A549 (cell line): ENCODE measurements around the gene TOX2. TPM values are rescaled to one million over a fixed set of nuclear protein-coding genes. Genes with fewer than 3 reads are reported as not detected.
A peak's percentile ranks its signal among the peaks of the same experiment; 100 is the strongest.

Experiments
- ATAC-seq, 2 experiments: fragments of 200-7000 bp in 1 of 2; fragments of >200 bp in 1 of 2; cut with Nextera tagmentation in 1 of 2; cut with Tn5 transposase in 1 of 2; 3 replicates each; pipeline versions ENCODE4 v1.8.0 to v1.9.1; 2018 to 2020; ENCODE audit warnings: mild to moderate bottlenecking in 1 of 2, moderate library complexity in 1 of 2
- CTCF ChIA-PET: fragments of 300-600 bp; sonication (Branson Sonifier 250); formaldehyde crosslinking; extraction: SDS; loops from one replicate; lab custom pipeline; 2021; ENCODE audit warnings: antibody characterized with exemption, inconsistent platforms; lab: Yijun Ruan, JAX
- POLR2A ChIA-PET: fragments of 350-600 bp; formaldehyde crosslinking; extraction: SDS; loops from one replicate; lab custom pipeline; 2021; ENCODE audit warnings: antibody characterized with exemption, inconsistent platforms; lab: Yijun Ruan, JAX
- DNase-seq, 2 experiments: peaks; one replicate each; pipeline versions ENCODE4 v3.0.0 to v3.0.0-alpha.2; 2011 to 2016; ENCODE audit warnings: low read depth in 1 of 2, low spot score in 1 of 2
- FAIRE-seq: peaks from 2 replicates; lab custom pipeline; 2011; peaks lifted over from hg19 to GRCh38; lab: Jason Lieb, UNC
- H3K27ac ChIP-seq, 2 experiments: fragments of >200 bp; sonication (Bioruptor Twin); formaldehyde crosslinking; 3 replicates each; pipeline ENCODE4 v1.5.1; 2016 to 2017
- H3K4me1 ChIP-seq: fragments of >200 bp; sonication (Bioruptor Twin); formaldehyde crosslinking; 3 replicates; pipeline ENCODE4 v1.6.1; 2016
- H3K4me2 ChIP-seq: fragments of >200 bp; sonication (Bioruptor Twin); formaldehyde crosslinking; 3 replicates; pipeline ENCODE4 v1.6.1; 2016
- H3K4me3 ChIP-seq: fragments of >200 bp; sonication (Bioruptor Twin); formaldehyde crosslinking; 3 replicates; pipeline ENCODE4 v1.5.1; 2016
- H3K9me3 ChIP-seq: fragments of >200 bp; sonication (Bioruptor Twin); formaldehyde crosslinking; 3 replicates; pipeline ENCODE4 v1.6.1; 2016
- BHLHE40 ChIP-seq: IDR thresholded peaks from 2 replicates; pipeline ENCODE4 v1.6.1; 2012; ENCODE audit warnings: low read depth, low read length, inconsistent platforms
- MYC ChIP-seq: IDR thresholded peaks from 2 replicates; pipeline ENCODE4 v1.6.1; 2012; ENCODE audit warnings: mild to moderate bottlenecking, inconsistent platforms, low read length, improper control_type of control experiment, borderline replicate concordance
- NFE2L2 ChIP-seq: fragments of 150-350 bp; conservative IDR thresholded peaks from 2 replicates; pipeline ENCODE4 v1.6.1; 2014; ENCODE audit warnings: low read length
- RAD21 ChIP-seq, 2 experiments: fragments of >200 bp in 1 of 2; sonication (Bioruptor Twin) in 1 of 2; formaldehyde crosslinking in 1 of 2; IDR thresholded peaks in 1 of 2; conservative IDR thresholded peaks in 1 of 2; 2 replicates in 1 of 2; 3 replicates in 1 of 2; pipeline ENCODE4 v1.6.1; 2012 to 2018; ENCODE audit warnings: inconsistent platforms in 1 of 2
- RCOR1 ChIP-seq: fragments of 150-350 bp; IDR thresholded peaks from 2 replicates; pipeline ENCODE4 v1.6.1; 2014; ENCODE audit warnings: antibody characterized with exemption, low read length, low read depth
- RFX5 ChIP-seq: fragments of 450-650 bp; IDR thresholded peaks from 2 replicates; pipeline ENCODE4 v1.7.1; 2014; ENCODE audit warnings: antibody characterized with exemption, mild to moderate bottlenecking, moderate library complexity
- SMC3 ChIP-seq: fragments of >200 bp; sonication (Bioruptor Twin); formaldehyde crosslinking; IDR thresholded peaks from 3 replicates; pipeline ENCODE4 v1.6.1; 2018; ENCODE audit warnings: inconsistent platforms
- TP53 ChIP-seq: fragments of 250-450 bp; sonication (Bioruptor Pico); IDR thresholded peaks from 2 replicates; pipeline ENCODE4 v1.5.0; 2021; ENCODE audit warnings: mild to moderate bottlenecking, moderate library complexity
- ZC3H11A ChIP-seq: fragments of 450-650 bp; IDR thresholded peaks from 2 replicates; pipeline ENCODE4 v1.6.1; 2014; ENCODE audit warnings: antibody characterized with exemption, mild to moderate bottlenecking
- ZSCAN20 ChIP-seq: fragments of 250-450 bp; sonication (Bioruptor Pico); IDR thresholded peaks from 2 replicates; pipeline ENCODE4 v1.8.0; 2022; ENCODE audit warnings: mild to moderate bottlenecking, moderate library complexity
- WGBS: methylation state at CpG from one replicate; pipeline ENCODE4 v1.1.6; 2017; ENCODE audit errors: missing lambda C conversion rate; 5-methylcytosine and 5-hydroxymethylcytosine counted together
- polyA plus RNA-seq, 4 experiments: library from polyadenylated mRNA; depleted of rRNA in 3 of 4; stranded (reverse); fragments of >200 nt; fragmentation: RNase III in 1 of 4; extraction: RNeasy Plus Mini Kit Qiagen cat#74134 plus additional on column Dnase treatment in 1 of 4; gene quantifications; 2 replicates in 3 of 4; 3 replicates in 1 of 4; pipeline ENCODE4 v1.2.3, GENCODE V29; 2011 to 2017
- TF ChIP-seq, protein P1 (sequence below): IDR thresholded peaks from 2 replicates; pipeline ENCODE4 v1.6.1; 2012; ENCODE audit warnings: low read depth, borderline replicate concordance
- TF ChIP-seq, protein P2 (sequence below): fragments of >200 bp; sonication (Bioruptor Twin); formaldehyde crosslinking; IDR thresholded peaks from 3 replicates; pipeline ENCODE4 v1.5.1; 2016
- TF ChIP-seq, protein P3 (sequence below): fragments of >200 bp; sonication (Bioruptor Twin); formaldehyde crosslinking; IDR thresholded peaks from 3 replicates; pipeline ENCODE4 v1.6.1; 2016
- TF ChIP-seq, protein P4 (sequence below): IDR thresholded peaks from 2 replicates; pipeline ENCODE4 v1.6.1; 2012

The TOX2 gene
- polyA plus RNA-seq, 2 of the 4 experiments (the other 2 are of a cell fraction) = 2.5 to 5.3 TPM

DNA sequence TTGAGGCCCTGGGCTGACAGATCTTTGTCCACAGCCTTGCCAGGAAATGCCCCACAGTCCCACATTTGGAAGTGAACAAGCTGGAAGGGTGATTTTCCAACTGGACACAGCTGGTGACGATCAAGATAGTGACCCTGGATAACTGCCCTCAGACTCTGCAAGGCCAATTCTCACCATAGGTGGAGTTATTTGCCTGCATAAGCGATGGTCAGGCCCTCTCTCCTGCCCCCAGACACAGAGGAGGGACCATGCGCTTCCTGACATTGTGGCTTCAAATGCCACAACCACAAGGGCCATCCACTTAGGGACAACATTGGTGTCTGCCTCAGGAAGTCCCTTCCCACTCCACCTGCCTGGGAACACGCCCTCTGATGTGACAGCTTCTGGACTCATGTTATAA, 176.4 kb downstream of the TOX2 start:
- no peak overlapping the region for H3K4me2 ChIP-seq
- TF ChIP-seq RCOR1 (no peak), ZC3H11A (no peak)
- TF ChIP-seq, protein P1, sequence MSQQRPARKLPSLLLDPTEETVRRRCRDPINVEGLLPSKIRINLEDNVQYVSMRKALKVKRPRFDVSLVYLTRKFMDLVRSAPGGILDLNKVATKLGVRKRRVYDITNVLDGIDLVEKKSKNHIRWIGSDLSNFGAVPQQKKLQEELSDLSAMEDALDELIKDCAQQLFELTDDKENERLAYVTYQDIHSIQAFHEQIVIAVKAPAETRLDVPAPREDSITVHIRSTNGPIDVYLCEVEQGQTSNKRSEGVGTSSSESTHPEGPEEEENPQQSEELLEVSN = no peak
- TF ChIP-seq, protein P2, sequence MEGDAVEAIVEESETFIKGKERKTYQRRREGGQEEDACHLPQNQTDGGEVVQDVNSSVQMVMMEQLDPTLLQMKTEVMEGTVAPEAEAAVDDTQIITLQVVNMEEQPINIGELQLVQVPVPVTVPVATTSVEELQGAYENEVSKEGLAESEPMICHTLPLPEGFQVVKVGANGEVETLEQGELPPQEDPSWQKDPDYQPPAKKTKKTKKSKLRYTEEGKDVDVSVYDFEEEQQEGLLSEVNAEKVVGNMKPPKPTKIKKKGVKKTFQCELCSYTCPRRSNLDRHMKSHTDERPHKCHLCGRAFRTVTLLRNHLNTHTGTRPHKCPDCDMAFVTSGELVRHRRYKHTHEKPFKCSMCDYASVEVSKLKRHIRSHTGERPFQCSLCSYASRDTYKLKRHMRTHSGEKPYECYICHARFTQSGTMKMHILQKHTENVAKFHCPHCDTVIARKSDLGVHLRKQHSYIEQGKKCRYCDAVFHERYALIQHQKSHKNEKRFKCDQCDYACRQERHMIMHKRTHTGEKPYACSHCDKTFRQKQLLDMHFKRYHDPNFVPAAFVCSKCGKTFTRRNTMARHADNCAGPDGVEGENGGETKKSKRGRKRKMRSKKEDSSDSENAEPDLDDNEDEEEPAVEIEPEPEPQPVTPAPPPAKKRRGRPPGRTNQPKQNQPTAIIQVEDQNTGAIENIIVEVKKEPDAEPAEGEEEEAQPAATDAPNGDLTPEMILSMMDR = no peak
- TF ChIP-seq, all 56 proteins: peak for 0
- Histone ChIP-seq H3K9me3 (no peaks in the 10 kb centered on the region), H3K4me1 (peaks cover 3% of the 10 kb centered on the region; the same call in 1 of the 3 replicates), H3K27ac (no peak overlapping the region), H3K4me3 (no peak overlapping the region)
- POLR2A ChIA-PET = no interaction called here
- CTCF ChIA-PET = interaction anchor here (0.6 to 2.9 kb wide), 9 partner anchors 9 to 660 kb away, joined by 3 to 19 read pairs (median 3); no protein-coding TSS in a partner anchor
- ATAC-seq (peak; percentile 25 to 61; a peak in 3 of 6 replicates), FAIRE-seq (no peak), DNase-seq (no peak)
- 72% methylated on average over 4 of the region's 4 CpGs for WGBS

DNA sequence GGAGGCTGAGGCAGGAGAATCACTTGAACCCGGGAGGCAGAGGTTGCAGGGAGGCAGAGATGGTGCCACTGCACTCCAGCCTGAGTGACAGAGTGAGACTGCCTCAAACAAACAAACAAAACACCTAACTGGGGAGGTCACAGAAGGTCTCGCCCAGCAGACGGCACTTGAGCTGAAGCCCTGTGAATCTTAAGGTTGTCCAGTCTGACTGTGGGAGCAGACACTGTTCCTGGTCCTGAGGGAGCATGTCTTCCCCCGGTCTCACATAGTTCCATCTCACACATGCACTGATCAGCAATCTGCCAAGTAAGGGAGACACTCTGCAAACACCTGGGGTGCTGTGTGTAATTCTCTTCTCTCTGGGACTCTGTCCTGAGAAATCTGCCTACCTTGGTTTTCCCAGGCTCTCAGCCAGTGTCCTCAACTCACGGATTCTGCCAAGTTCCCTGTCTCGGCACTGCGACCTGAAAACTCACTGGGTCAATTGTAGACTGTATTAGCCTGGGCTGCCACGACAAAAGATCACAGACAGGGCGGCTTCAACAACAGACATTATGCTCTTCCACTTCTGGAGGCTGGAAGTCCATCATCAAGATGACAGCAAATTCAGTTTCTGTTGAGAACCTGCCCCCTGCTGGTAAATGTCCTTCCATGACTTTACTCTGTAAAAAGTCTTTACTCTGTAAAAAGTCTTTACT, 178.0 kb downstream of the TOX2 start:
- Histone ChIP-seq H3K9me3 (no peaks in the 10 kb centered on the region), H3K4me3 (no peak overlapping the region), H3K4me2 (no peak overlapping the region), H3K27ac (no peak overlapping the region), H3K4me1 (peaks cover 4% of the 10 kb centered on the region; the same call in 2 of the 3 replicates)
- FAIRE-seq (no peak), ATAC-seq (peak; percentile 66 to 80; a peak in 3 of 6 replicates), DNase-seq (peak in 1 of 2 experiments; percentile 60)
- POLR2A ChIA-PET = no interaction called here
- no peak for TF ChIP-seq RFX5
- TF ChIP-seq RAD21 (conservative IDR thresholded peaks at IDR 0.05 in 1 of 2, IDR thresholded peaks at IDR 0.05 in 1 of 2) = peak; percentile 59 to 61
- TF ChIP-seq NFE2L2 = no peak
- TF ChIP-seq, protein P3, sequence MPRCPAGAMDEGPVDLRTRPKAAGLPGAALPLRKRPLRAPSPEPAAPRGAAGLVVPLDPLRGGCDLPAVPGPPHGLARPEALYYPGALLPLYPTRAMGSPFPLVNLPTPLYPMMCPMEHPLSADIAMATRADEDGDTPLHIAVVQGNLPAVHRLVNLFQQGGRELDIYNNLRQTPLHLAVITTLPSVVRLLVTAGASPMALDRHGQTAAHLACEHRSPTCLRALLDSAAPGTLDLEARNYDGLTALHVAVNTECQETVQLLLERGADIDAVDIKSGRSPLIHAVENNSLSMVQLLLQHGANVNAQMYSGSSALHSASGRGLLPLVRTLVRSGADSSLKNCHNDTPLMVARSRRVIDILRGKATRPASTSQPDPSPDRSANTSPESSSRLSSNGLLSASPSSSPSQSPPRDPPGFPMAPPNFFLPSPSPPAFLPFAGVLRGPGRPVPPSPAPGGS = no peak
- TF ChIP-seq ZSCAN20 (CRISPR knock-in tag) = no peak
- TF ChIP-seq RCOR1 = no peak
- no peak for TF ChIP-seq TP53 (CRISPR knock-in tag)
- peak; percentile 64 for TF ChIP-seq SMC3
- TF ChIP-seq BHLHE40 = no peak
- no peak for TF ChIP-seq MYC
- TF ChIP-seq, protein P4, sequence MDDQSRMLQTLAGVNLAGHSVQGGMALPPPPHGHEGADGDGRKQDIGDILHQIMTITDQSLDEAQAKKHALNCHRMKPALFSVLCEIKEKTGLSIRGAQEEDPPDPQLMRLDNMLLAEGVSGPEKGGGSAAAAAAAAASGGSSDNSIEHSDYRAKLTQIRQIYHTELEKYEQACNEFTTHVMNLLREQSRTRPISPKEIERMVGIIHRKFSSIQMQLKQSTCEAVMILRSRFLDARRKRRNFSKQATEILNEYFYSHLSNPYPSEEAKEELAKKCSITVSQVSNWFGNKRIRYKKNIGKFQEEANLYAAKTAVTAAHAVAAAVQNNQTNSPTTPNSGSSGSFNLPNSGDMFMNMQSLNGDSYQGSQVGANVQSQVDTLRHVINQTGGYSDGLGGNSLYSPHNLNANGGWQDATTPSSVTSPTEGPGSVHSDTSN = no peak
- TF ChIP-seq, protein P2 = peak; percentile 66
- WGBS = 46% methylated on average over 9 of the region's 9 CpGs
- CTCF ChIA-PET = interaction anchor here (0.7 to 2.6 kb wide), 13 partner anchors 9 to 643 kb away, joined by 3 to 14 read pairs (median 4); no protein-coding TSS in a partner anchor
